ENCODE results near the gene NPAS3.

Gene NPAS3

GRCh38 chr14:33704481-33704880 is 765.8 kb downstream of the NPAS3 start:
- no peaks in the 10 kb centered on the region for H3K9me3 ChIP-seq (ENCODE audit: severe bottlenecking)

GRCh38 chr14:33705490-33705889 is 766.8 kb downstream of the NPAS3 start:
- DNase-seq (ENCODE audit: low spot score) (no peak), ATAC-seq (ENCODE audit: low read depth) (no peak)
- Histone ChIP-seq H3K27ac (ENCODE audit: poor library complexity, severe bottlenecking) (no peak overlapping the region), H3K27me3 (ENCODE audit: insufficient read depth, poor library complexity, severe bottlenecking) (no peaks in the 10 kb centered on the region), H3K36me3 (ENCODE audit: low read depth) (no peaks in the 10 kb centered on the region), H3K4me1 (ENCODE audit: insufficient read depth, poor library complexity, severe bottlenecking) (no peaks in the 10 kb centered on the region), H3K4me3 (ENCODE audit: severe bottlenecking) (no peak overlapping the region), H3K9me3 (ENCODE audit: severe bottlenecking) (no peaks in the 10 kb centered on the region)
- no peak for TF ChIP-seq CTCF (IDR thresholded peaks at IDR 0.05; ENCODE audit: poor library complexity, severe bottlenecking)

More at GRCh38 chr14:33704481-33704880, 765.8 kb downstream of the NPAS3 start:
- Histone ChIP-seq H3K27ac (ENCODE audit: poor library complexity, severe bottlenecking) (no peak overlapping the region), H3K27me3 (ENCODE audit: insufficient read depth, poor library complexity, severe bottlenecking) (no peaks in the 10 kb centered on the region), H3K36me3 (ENCODE audit: low read depth) (no peaks in the 10 kb centered on the region), H3K4me3 (ENCODE audit: severe bottlenecking) (no peak overlapping the region), H3K4me1 (ENCODE audit: insufficient read depth, poor library complexity, severe bottlenecking) (no peaks in the 10 kb centered on the region)
- ATAC-seq (ENCODE audit: low read depth) (no peak), DNase-seq (ENCODE audit: low spot score) (no peak)
- no peak for TF ChIP-seq CTCF (IDR thresholded peaks at IDR 0.05; ENCODE audit: poor library complexity, severe bottlenecking)

- no peak for TF ChIP-seq CTCF (IDR thresholded peaks at IDR 0.05; ENCODE audit: poor library complexity, severe bottlenecking)
- ATAC-seq (ENCODE audit: low read depth) (no peak), DNase-seq (ENCODE audit: low spot score) (no peak)
- Histone ChIP-seq H3K4me3 (ENCODE audit: severe bottlenecking) (no peak overlapping the region), H3K27me3 (ENCODE audit: insufficient read depth, poor library complexity, severe bottlenecking) (no peaks in the 10 kb centered on the region), H3K4me1 (ENCODE audit: insufficient read depth, poor library complexity, severe bottlenecking) (no peaks in the 10 kb centered on the region), H3K9me3 (ENCODE audit: severe bottlenecking) (no peaks in the 10 kb centered on the region), H3K36me3 (ENCODE audit: low read depth) (no peaks in the 10 kb centered on the region), H3K27ac (ENCODE audit: poor library complexity, severe bottlenecking) (no peak overlapping the region)
These were observed 769.0 kb downstream of the NPAS3 start for GRCh38 chr14:33707716-33708115.

- Histone ChIP-seq H3K27ac (ENCODE audit: poor library complexity, severe bottlenecking) (no peak overlapping the region), H3K4me1 (ENCODE audit: insufficient read depth, poor library complexity, severe bottlenecking) (no peaks in the 10 kb centered on the region), H3K9me3 (ENCODE audit: severe bottlenecking) (no peaks in the 10 kb centered on the region), H3K36me3 (ENCODE audit: low read depth) (no peaks in the 10 kb centered on the region), H3K27me3 (ENCODE audit: insufficient read depth, poor library complexity, severe bottlenecking) (no peaks in the 10 kb centered on the region), H3K4me3 (ENCODE audit: severe bottlenecking) (no peak overlapping the region)
- DNase-seq (ENCODE audit: low spot score), result no peak
- ATAC-seq (ENCODE audit: low read depth), result no peak
- no peak for TF ChIP-seq CTCF (IDR thresholded peaks at IDR 0.05; ENCODE audit: poor library complexity, severe bottlenecking)
These were observed 770.6 kb downstream of the NPAS3 start for GRCh38 chr14:33709283-33709682.

GRCh38 chr14:33709711-33710110 is 771.0 kb downstream of the NPAS3 start:
- DNase-seq (ENCODE audit: low spot score) (no peak), ATAC-seq (ENCODE audit: low read depth) (no peak)

More at GRCh38 chr14:33709711-33710110, 771.0 kb downstream of the NPAS3 start:
- Histone ChIP-seq H3K27ac (ENCODE audit: poor library complexity, severe bottlenecking) (no peak overlapping the region), H3K4me1 (ENCODE audit: insufficient read depth, poor library complexity, severe bottlenecking) (no peaks in the 10 kb centered on the region), H3K27me3 (ENCODE audit: insufficient read depth, poor library complexity, severe bottlenecking) (no peaks in the 10 kb centered on the region), H3K4me3 (ENCODE audit: severe bottlenecking) (no peak overlapping the region), H3K36me3 (ENCODE audit: low read depth) (no peaks in the 10 kb centered on the region), H3K9me3 (ENCODE audit: severe bottlenecking) (no peaks in the 10 kb centered on the region)
- no peak for TF ChIP-seq CTCF (IDR thresholded peaks at IDR 0.05; ENCODE audit: poor library complexity, severe bottlenecking)
